GM18519 (cell line): ENCODE data around the gene AGAP4.
"Not testable (repeated sequence)": the region's sequence is repeated elsewhere in the genome, so short reads cannot be mapped to it uniquely, and the experiment has no call there.

Source experiments
- ATAC-seq: cut with Tn5 transposase; IDR thresholded peaks from one replicate; pipeline ENCODE4 v1.9.1; 2021; ENCODE audit warnings: mild to moderate bottlenecking, moderate library complexity; ENCODE audit not compliant: unreplicated experiment, low FRiP score

AGAP4 gene

DNA sequence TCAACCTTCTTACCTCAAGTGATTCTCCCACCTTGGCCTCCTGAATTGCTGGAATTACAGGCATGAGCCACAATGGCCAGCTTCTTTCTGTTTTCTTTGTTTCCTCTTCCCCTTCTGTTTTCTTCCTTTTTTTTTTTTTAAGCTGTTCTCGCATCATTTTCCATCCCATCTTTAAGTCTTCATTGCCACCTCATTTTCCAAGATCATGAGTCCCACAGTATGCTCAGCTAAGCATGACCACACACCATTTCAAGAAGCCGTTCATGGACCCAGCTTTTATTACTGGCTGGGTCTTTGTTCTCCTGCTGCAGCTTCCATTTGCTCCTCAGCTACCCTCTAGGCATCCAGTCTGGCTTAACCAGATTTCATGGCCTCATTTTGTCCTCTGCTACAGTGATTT, 52.5 kb downstream of the AGAP4 start:
- ATAC-seq: not testable (repeated sequence)

DNA sequence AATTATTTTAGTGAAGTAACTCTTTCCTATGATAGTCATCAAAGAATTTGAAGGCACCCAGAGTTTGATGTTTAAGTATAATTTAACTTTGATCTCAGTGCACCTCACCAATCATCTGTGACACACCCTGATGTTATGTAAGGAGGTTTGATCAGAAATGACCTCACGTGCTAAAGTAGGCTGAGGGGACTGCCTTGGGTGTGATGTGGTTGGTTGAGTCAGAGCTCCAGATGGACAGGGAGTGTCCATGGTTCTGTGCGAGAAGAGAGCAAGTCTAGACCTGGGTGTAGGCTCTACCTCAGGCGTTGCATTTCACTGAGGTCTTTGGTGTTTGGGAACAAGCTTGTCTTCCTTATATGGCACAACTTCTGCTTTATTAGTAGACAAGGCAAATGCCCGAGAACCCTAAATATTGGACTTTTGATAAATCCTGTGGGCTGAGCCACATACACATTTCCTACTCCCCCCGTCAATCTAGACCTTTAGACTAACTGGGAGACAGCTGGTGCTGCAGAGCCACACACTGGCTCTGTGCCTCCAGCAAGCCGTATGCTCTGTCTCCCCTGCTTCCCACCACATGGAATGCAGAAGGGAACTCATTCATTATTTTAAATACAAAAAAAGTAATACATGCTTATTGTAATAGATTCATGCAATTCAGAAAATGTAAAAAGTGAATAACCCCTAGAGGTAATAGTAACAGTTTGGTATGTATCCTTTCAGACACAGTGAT, 56.4 kb downstream of the AGAP4 start:
- ATAC-seq: not testable (repeated sequence)

GRCh38 chr10:45789991-45790390, 57.3 kb downstream of the AGAP4 start:
- not testable (repeated sequence) for ATAC-seq

DNA sequence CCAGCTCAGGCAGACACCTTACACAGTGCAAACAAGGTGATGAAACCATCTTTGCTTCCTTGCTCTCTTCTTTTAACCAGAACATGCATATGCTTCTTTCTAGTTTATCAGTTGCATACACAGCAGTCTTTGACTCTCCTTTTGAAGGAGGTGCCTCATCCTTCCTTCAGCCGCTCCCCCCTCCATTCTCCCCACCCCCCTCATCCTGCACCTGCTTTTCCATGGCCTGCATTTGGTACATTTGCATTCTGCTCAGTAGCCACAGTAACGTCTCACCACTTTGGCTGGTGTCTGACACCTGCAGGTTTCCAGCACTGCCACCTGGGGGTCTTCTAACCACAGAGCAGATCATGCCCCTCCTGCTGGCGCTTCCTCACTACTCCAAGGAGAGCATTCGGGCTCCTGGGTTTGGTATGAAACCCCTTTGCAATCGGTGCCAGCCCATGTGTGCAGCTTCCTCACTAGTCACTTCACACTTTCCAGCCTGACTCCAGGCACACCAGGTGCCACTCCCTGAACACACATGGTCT, 60.0 kb downstream of the AGAP4 start:
- not testable (repeated sequence) for ATAC-seq

DNA sequence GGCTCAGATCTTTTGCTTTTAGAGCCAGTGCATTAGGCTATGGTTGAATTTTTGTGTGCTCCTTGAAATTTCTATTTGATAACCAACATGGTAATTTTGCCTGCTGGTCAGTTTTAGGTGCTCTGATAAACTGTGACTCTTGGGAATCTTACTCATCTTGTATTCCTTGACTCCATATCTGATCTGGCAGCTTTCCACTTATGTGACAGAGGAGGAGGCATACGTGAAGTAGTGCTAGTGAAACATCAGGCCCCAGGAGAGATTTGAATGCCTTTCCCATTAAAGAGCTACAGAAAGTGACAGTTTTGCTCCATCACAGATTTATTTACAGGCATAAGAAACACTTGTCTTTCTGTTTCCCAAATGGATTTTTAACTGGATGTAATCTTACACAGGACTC, 61.1 kb downstream of the AGAP4 start:
- ATAC-seq: not testable (repeated sequence)
